HepG2 (cell line): ENCODE data around the gene BDH2. TPM values are rescaled to one million over a fixed set of nuclear protein-coding genes. Genes with fewer than 3 reads are reported as not detected.

Experiments
- ELF3 ChIP-seq: IDR thresholded peaks from 2 replicates; pipeline ENCODE4 v1.6.1; 2016; ENCODE audit warnings: missing genetic modification reagents, missing compliant biosample characterization
- GMEB1 ChIP-seq: sonication (generic); formaldehyde crosslinking; IDR thresholded peaks from 2 replicates; pipeline ENCODE4 v1.5.1; 2020; ENCODE audit warnings: missing genetic modification reagents, mild to moderate bottlenecking, borderline replicate concordance
- KAT7 ChIP-seq: IDR thresholded peaks from 2 replicates; pipeline ENCODE4 v1.6.1; 2018; ENCODE audit warnings: borderline replicate concordance, missing compliant biosample characterization
- MED13 ChIP-seq: sonication (generic); formaldehyde crosslinking; IDR thresholded peaks from 2 replicates; pipeline ENCODE4 v1.5.0; 2020; ENCODE audit warnings: missing genetic modification reagents
- SKI ChIP-seq: fragments of 450-650 bp; IDR thresholded peaks from one replicate; pipeline ENCODE4 v1.6.1; 2018; ENCODE audit warnings: mild to moderate bottlenecking; ENCODE audit not compliant: partially characterized antibody
- THAP9 ChIP-seq: sonication (generic); formaldehyde crosslinking; IDR thresholded peaks from 2 replicates; pipeline ENCODE4; 2020; ENCODE audit warnings: missing genetic modification reagents, mild to moderate bottlenecking, borderline replicate concordance
- ZBTB40 ChIP-seq, 2 experiments: fragments of 450-650 bp in 1 of 2; sonication (generic) in 1 of 2; formaldehyde crosslinking in 1 of 2; IDR thresholded peaks; 2 replicates each; pipeline versions ENCODE4 v1.6.1 to v1.8.0; 2016 to 2022; ENCODE audit warnings: antibody characterized with exemption in 1 of 2, mild to moderate bottlenecking in 1 of 2, missing genetic modification reagents in 1 of 2
- ZNF34 ChIP-seq: sonication (generic); formaldehyde crosslinking; IDR thresholded peaks from 2 replicates; pipeline ENCODE4 v1.4.0; 2020; ENCODE audit warnings: mild to moderate bottlenecking, missing genetic modification reagents, borderline replicate concordance
- polyA plus RNA-seq, 8 experiments: library from polyadenylated mRNA; depleted of rRNA in 3 of 8; stranded (reverse) in 7 of 8; unstranded in 1 of 8; fragments of >200 nt; fragmentation: Illumina TruSeq in 4 of 8; extraction: Trizol in 4 of 8; gene quantifications; 2 replicates each; pipeline versions ENCODE4 v1.2.1 to v1.2.3, GENCODE V29; 2011 to 2016; ENCODE audit warnings: low read depth in 4 of 8, missing spikeins in 1 of 8, mixed read lengths in 1 of 8; ENCODE audit not compliant: insufficient read depth in 1 of 8
- total RNA-seq, 5 experiments: library from RNA; depleted of rRNA; stranded (reverse); fragments of >200 nt; fragmentation: Illumina TruSeq; extraction: Trizol; gene quantifications; 2 replicates each; pipeline ENCODE4 v1.2.3, GENCODE V29; 2016; ENCODE audit warnings: low read depth in 1 of 5

Gene BDH2
- total and polyA plus RNA-seq, 2 of the 13 experiments (the other 11 are each of a cell fraction or from before 2014, with no cell fraction given): 34.8 to 46.2 TPM

GRCh38 chr4:103086551-103086950, 13.1 kb downstream of the BDH2 start (continued):
- no peak for TF ChIP-seq ZBTB40 (IDR thresholded peaks at IDR 0.05)
- TF ChIP-seq ZBTB40 (CRISPR knock-in tag; IDR thresholded peaks at IDR 0.05): no peak
- no peak for TF ChIP-seq SKI
- no peak for TF ChIP-seq GMEB1
- TF ChIP-seq ELF3 (CRISPR knock-in tag): no peak
- TF ChIP-seq ZNF34 (CRISPR knock-in tag): no peak
- TF ChIP-seq MED13 (CRISPR knock-in tag): no peak
- TF ChIP-seq THAP9: no peak
- TF ChIP-seq KAT7 (CRISPR knock-in tag): no peak
